T follicular helper cell (primary cell): Measurements from ENCODE around the gene KCNMA1.

Experiments
- DNase-seq: peaks from one replicate; pipeline ENCODE4 v3.0.0-alpha.2; 2020; ENCODE audit warnings: low read depth

KCNMA1 gene

GRCh38 chr10:76945166-76945565, 692.4 kb downstream of the KCNMA1 start:
- DNase-seq = no peak

- DNase-seq = no peak
Observed at GRCh38 chr10:76944640-76945039, 693.0 kb downstream of the KCNMA1 start.

GRCh38 chr10:76942628-76943416, 694.8 kb downstream of the KCNMA1 start:
- no peak for DNase-seq

GRCh38 chr10:76939933-76940468, 697.6 kb downstream of the KCNMA1 start:
- DNase-seq = no peak

GRCh38 chr10:76937181-76937600, 700.4 kb downstream of the KCNMA1 start:
- DNase-seq = no peak

- DNase-seq = no peak
Observed at GRCh38 chr10:76935941-76936613, 701.5 kb downstream of the KCNMA1 start.

GRCh38 chr10:76928565-76928964, 709.0 kb downstream of the KCNMA1 start:
- DNase-seq = no peak

GRCh38 chr10:76925636-76926405, 711.8 kb downstream of the KCNMA1 start:
- DNase-seq = no peak

GRCh38 chr10:76922666-76923065, 714.9 kb downstream of the KCNMA1 start:
- no peak for DNase-seq

GRCh38 chr10:76921383-76922010, 716.1 kb downstream of the KCNMA1 start:
- no peak for DNase-seq

GRCh38 chr10:76920581-76920980, 717.0 kb downstream of the KCNMA1 start:
- no peak for DNase-seq

GRCh38 chr10:76918106-76918505, 719.5 kb downstream of the KCNMA1 start:
- no peak for DNase-seq

GRCh38 chr10:76917071-76917470, 720.5 kb downstream of the KCNMA1 start:
- no peak for DNase-seq

- no peak for DNase-seq
Observed at GRCh38 chr10:76916536-76916935, 721.1 kb downstream of the KCNMA1 start.

GRCh38 chr10:76915316-76915715, 722.3 kb downstream of the KCNMA1 start:
- DNase-seq = no peak

GRCh38 chr10:76911184-76911583, 726.4 kb downstream of the KCNMA1 start:
- no peak for DNase-seq

- no peak for DNase-seq
Observed at GRCh38 chr10:76910184-76910962, 727.2 kb downstream of the KCNMA1 start.

- no peak for DNase-seq
Observed at GRCh38 chr10:76906256-76906655, 731.4 kb downstream of the KCNMA1 start.

- no peak for DNase-seq
Observed at GRCh38 chr10:76905251-76905650, 732.4 kb downstream of the KCNMA1 start.

- no peak for DNase-seq
Observed at GRCh38 chr10:76903387-76903945, 734.1 kb downstream of the KCNMA1 start.

GRCh38 chr10:76902949-76903348, 734.7 kb downstream of the KCNMA1 start:
- DNase-seq = no peak
